ENCODE measurements around the gene ADAMTSL5. TPM values are rescaled to one million over a fixed set of nuclear protein-coding genes. Genes with fewer than 3 reads are reported as not detected.
"Not testable (repeated sequence)": the region's sequence is repeated elsewhere in the genome, so short reads cannot be mapped to it uniquely, and the experiment has no call there.

The ADAMTSL5 gene
- total RNA-seq, 1 donor from 2014 or later = not detected

- Mint-ChIP-seq H3K36me3 (ENCODE audit: low read depth) (no peaks in the 10 kb centered on the region), H3K9me3 (no peaks in the 10 kb centered on the region), H3K27me3 (peaks cover 47% of the 10 kb centered on the region), H3K4me1 (peaks cover 5% of the 10 kb centered on the region), H3K4me3 (no peak overlapping the region), H3K27ac (no peak overlapping the region)
- DNase-seq = no peak
- TF ChIP-seq CTCF (IDR thresholded peaks at IDR 0.05) = no peak
- POLR2A ChIA-PET = no interaction called here
- ATAC-seq (ENCODE audit: low read depth) = no peak
- CTCF ChIA-PET = no interaction called here
- intact Hi-C loops (cut with micrococcal nuclease) = no loop called here
These were observed 9.2 kb upstream of the ADAMTSL5 start for GRCh38 chr19:1522061-1522460.

GRCh38 chr19:1521636-1522035 is 8.8 kb upstream of the ADAMTSL5 start:
- Mint-ChIP-seq H3K36me3 (ENCODE audit: low read depth) (no peaks in the 10 kb centered on the region), H3K27me3 (peaks cover 48% of the 10 kb centered on the region), H3K9me3 (no peaks in the 10 kb centered on the region), H3K27ac (no peak overlapping the region), H3K4me1 (peaks cover 5% of the 10 kb centered on the region), H3K4me3 (no peak overlapping the region)
- TF ChIP-seq CTCF (IDR thresholded peaks at IDR 0.05) = no peak
- ATAC-seq (ENCODE audit: low read depth) = no peak
- ChIA-PET POLR2A (interaction anchor here (0.6 kb wide), 1 partner anchor 82 kb away, joined by 3 read pairs; no protein-coding TSS in a partner anchor), CTCF (no interaction called here)
- intact Hi-C loops (cut with micrococcal nuclease) = no loop called here
- no peak for DNase-seq

GRCh38 chr19:1520203-1520780 is 7.5 kb upstream of the ADAMTSL5 start:
- ATAC-seq (ENCODE audit: low read depth) (no peak), DNase-seq (no peak)
- no peak for TF ChIP-seq CTCF (IDR thresholded peaks at IDR 0.05)
- POLR2A ChIA-PET = no interaction called here
- CTCF ChIA-PET = no interaction called here
- no peaks in the 10 kb centered on the region for H3K36me3 Mint-ChIP-seq (ENCODE audit: low read depth)
- peaks cover 5% of the 10 kb centered on the region for H3K4me1 Mint-ChIP-seq
- no peak overlapping the region for H3K4me3 Mint-ChIP-seq
- intact Hi-C loops (cut with micrococcal nuclease) = no loop called here
- H3K9me3 Mint-ChIP-seq = no peaks in the 10 kb centered on the region
- peaks cover 43% of the 10 kb centered on the region for H3K27me3 Mint-ChIP-seq
- H3K27ac Mint-ChIP-seq = no peak overlapping the region

GRCh38 chr19:1519802-1520201 is 7.0 kb upstream of the ADAMTSL5 start:
- peaks cover 42% of the 10 kb centered on the region for H3K27me3 Mint-ChIP-seq
- DNase-seq; intact Hi-C loops (cut with micrococcal nuclease); H3K4me3 Mint-ChIP-seq; H3K9me3 Mint-ChIP-seq; H3K4me1 Mint-ChIP-seq; H3K27ac Mint-ChIP-seq; H3K36me3 Mint-ChIP-seq (ENCODE audit: low read depth); CTCF ChIA-PET; ATAC-seq (ENCODE audit: low read depth); POLR2A ChIA-PET: not testable (repeated sequence)

GRCh38 chr19:1518471-1518870 is 5.7 kb upstream of the ADAMTSL5 start:
- Mint-ChIP-seq H3K4me3 (no peak overlapping the region), H3K36me3 (ENCODE audit: low read depth) (no peaks in the 10 kb centered on the region), H3K27ac (no peak overlapping the region), H3K4me1 (no peaks in the 10 kb centered on the region), H3K27me3 (peaks cover 39% of the 10 kb centered on the region), H3K9me3 (no peaks in the 10 kb centered on the region)
- ATAC-seq (ENCODE audit: low read depth) (no peak), DNase-seq (no peak)
- ChIA-PET CTCF (no interaction called here), POLR2A (no interaction called here)
- TF ChIP-seq CTCF (IDR thresholded peaks at IDR 0.05) = no peak
- intact Hi-C loops (cut with micrococcal nuclease) = no loop called here

GRCh38 chr19:1516395-1516753 is 3.6 kb upstream of the ADAMTSL5 start:
- Mint-ChIP-seq H3K4me1 (peaks cover 5% of the 10 kb centered on the region), H3K27me3 (peaks cover 36% of the 10 kb centered on the region), H3K4me3 (no peak overlapping the region), H3K27ac (no peak overlapping the region), H3K36me3 (ENCODE audit: low read depth) (no peaks in the 10 kb centered on the region), H3K9me3 (no peaks in the 10 kb centered on the region)
- CTCF ChIA-PET = no interaction called here
- TF ChIP-seq CTCF (IDR thresholded peaks at IDR 0.05) = no peak
- POLR2A ChIA-PET = no interaction called here
- DNase-seq (no peak), ATAC-seq (ENCODE audit: low read depth) (no peak)
- intact Hi-C loops (cut with micrococcal nuclease) = no loop called here

All from activated B cell treated with CpG ODN at 0.5 μM for 24 hours (primary cell).